ENCODE data around the gene KREMEN2. TPM values are rescaled to one million over a fixed set of nuclear protein-coding genes. Genes with fewer than 3 reads are reported as not detected.
A peak's percentile ranks its signal among the peaks of the same experiment; 100 is the strongest.

The KREMEN2 gene
- total and polyA plus RNA-seq, 2 of the 13 experiments (the other 11 are each of a cell fraction or from before 2014, with no cell fraction given): 0.48 to 1.2 TPM

- TF ChIP-seq PHB2 (IDR thresholded peaks at IDR 0.05; ENCODE audit: partially characterized antibody): no peak
- TF ChIP-seq, protein P1, sequence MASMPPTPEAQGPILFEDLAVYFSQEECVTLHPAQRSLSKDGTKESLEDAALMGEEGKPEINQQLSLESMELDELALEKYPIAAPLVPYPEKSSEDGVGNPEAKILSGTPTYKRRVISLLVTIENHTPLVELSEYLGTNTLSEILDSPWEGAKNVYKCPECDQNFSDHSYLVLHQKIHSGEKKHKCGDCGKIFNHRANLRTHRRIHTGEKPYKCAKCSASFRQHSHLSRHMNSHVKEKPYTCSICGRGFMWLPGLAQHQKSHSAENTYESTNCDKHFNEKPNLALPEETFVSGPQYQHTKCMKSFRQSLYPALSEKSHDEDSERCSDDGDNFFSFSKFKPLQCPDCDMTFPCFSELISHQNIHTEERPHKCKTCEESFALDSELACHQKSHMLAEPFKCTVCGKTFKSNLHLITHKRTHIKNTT (CRISPR knock-in tag; IDR thresholded peaks at IDR 0.05): no peak
- TF ChIP-seq, protein P2, sequence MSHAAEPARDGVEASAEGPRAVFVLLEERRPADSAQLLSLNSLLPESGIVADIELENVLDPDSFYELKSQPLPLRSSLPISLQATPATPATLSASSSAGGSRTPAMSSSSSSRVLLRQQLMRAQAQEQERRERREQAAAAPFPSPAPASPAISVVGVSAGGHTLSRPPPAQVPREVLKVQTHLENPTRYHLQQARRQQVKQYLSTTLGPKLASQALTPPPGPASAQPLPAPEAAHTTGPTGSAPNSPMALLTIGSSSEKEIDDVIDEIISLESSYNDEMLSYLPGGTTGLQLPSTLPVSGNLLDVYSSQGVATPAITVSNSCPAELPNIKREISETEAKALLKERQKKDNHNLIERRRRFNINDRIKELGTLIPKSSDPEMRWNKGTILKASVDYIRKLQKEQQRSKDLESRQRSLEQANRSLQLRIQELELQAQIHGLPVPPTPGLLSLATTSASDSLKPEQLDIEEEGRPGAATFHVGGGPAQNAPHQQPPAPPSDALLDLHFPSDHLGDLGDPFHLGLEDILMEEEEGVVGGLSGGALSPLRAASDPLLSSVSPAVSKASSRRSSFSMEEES (CRISPR knock-in tag; IDR thresholded peaks at IDR 0.05): no peak
- TF ChIP-seq ZNF567 (CRISPR knock-in tag; IDR thresholded peaks at IDR 0.05; ENCODE audit: borderline replicate concordance): no peak
- TF ChIP-seq SIN3A (IDR thresholded peaks at IDR 0.05; ENCODE audit: borderline replicate concordance, low read depth, low read length): 0 out of 2 replicates have a peak, but pooled peaks have one; percentile 21
- TF ChIP-seq RNF2 (conservative IDR thresholded peaks at IDR 0.05; ENCODE audit: low read depth): no peak
- TF ChIP-seq, protein P3, sequence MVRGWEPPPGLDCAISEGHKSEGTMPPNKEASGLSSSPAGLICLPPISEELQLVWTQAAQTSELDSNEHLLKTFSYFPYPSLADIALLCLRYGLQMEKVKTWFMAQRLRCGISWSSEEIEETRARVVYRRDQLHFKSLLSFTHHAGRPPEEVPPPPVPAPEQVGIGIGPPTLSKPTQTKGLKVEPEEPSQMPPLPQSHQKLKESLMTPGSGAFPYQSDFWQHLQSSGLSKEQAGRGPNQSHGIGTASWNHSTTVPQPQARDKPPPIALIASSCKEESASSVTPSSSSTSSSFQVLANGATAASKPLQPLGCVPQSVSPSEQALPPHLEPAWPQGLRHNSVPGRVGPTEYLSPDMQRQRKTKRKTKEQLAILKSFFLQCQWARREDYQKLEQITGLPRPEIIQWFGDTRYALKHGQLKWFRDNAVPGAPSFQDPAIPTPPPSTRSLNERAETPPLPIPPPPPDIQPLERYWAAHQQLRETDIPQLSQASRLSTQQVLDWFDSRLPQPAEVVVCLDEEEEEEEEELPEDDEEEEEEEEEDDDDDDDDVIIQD (CRISPR knock-in tag; IDR thresholded peaks at IDR 0.05; ENCODE audit: low read depth): no peak
- TF ChIP-seq U2AF1 (optimal IDR thresholded peaks at IDR 0.05; ENCODE audit: low read depth, low read length): no peak
- no peak for TF ChIP-seq ZNF775 (CRISPR knock-in tag; IDR thresholded peaks at IDR 0.05; ENCODE audit: borderline replicate concordance)
- TF ChIP-seq TAF15 (IDR thresholded peaks at IDR 0.05; ENCODE audit: low read depth, low read length, poor library complexity, severe bottlenecking): no peak
- no peak for TF ChIP-seq TEAD2 (CRISPR knock-in tag; IDR thresholded peaks at IDR 0.05)
- TF ChIP-seq FOSL1 (CRISPR knock-in tag; IDR thresholded peaks at IDR 0.05; ENCODE audit: borderline replicate concordance): no peak
- TF ChIP-seq, protein P4, sequence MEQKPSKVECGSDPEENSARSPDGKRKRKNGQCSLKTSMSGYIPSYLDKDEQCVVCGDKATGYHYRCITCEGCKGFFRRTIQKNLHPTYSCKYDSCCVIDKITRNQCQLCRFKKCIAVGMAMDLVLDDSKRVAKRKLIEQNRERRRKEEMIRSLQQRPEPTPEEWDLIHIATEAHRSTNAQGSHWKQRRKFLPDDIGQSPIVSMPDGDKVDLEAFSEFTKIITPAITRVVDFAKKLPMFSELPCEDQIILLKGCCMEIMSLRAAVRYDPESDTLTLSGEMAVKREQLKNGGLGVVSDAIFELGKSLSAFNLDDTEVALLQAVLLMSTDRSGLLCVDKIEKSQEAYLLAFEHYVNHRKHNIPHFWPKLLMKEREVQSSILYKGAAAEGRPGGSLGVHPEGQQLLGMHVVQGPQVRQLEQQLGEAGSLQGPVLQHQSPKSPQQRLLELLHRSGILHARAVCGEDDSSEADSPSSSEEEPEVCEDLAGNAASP (CRISPR knock-in tag; IDR thresholded peaks at IDR 0.05; ENCODE audit: borderline replicate concordance): no peak
- no peak for TF ChIP-seq TRAFD1 (CRISPR knock-in tag; IDR thresholded peaks at IDR 0.05; ENCODE audit: borderline replicate concordance)
- no peak for TF ChIP-seq SMAD9 (CRISPR knock-in tag; IDR thresholded peaks at IDR 0.05)
- TF ChIP-seq CBX1 (IDR thresholded peaks at IDR 0.05; ENCODE audit: low read depth): peak; percentile 44
- TF ChIP-seq, protein P5, sequence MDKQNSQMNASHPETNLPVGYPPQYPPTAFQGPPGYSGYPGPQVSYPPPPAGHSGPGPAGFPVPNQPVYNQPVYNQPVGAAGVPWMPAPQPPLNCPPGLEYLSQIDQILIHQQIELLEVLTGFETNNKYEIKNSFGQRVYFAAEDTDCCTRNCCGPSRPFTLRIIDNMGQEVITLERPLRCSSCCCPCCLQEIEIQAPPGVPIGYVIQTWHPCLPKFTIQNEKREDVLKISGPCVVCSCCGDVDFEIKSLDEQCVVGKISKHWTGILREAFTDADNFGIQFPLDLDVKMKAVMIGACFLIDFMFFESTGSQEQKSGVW (CRISPR knock-in tag; IDR thresholded peaks at IDR 0.05; ENCODE audit: borderline replicate concordance): no peak
- TF ChIP-seq SOX13 (IDR thresholded peaks at IDR 0.05): 0 out of 2 replicates have a peak, but pooled peaks have one; percentile 10
- TF ChIP-seq SOX13 (CRISPR knock-in tag; conservative IDR thresholded peaks at IDR 0.05 in 1 of 2, IDR thresholded peaks at IDR 0.05 in 1 of 2): peak in 1 of 2 experiments; percentile 8; a peak in 1 of 4 replicates
- peak; percentile 60; the same call in 1 of the 2 replicates for TF ChIP-seq HOXA3 (CRISPR knock-in tag; IDR thresholded peaks at IDR 0.05)
- TF ChIP-seq FOXC1 (CRISPR knock-in tag; IDR thresholded peaks at IDR 0.05; ENCODE audit: borderline replicate concordance): no peak
- no peak for TF ChIP-seq SSRP1 (CRISPR knock-in tag; IDR thresholded peaks at IDR 0.05)
Observed at GRCh38 chr16:2981177-2981898, 17.3 kb downstream of the KREMEN2 start (continued).

All from HepG2 (cell line).